CD14-positive monocyte (primary cell): Measurements from ENCODE around the gene GALNTL6. TPM values are rescaled to one million over a fixed set of nuclear protein-coding genes. Genes with fewer than 3 reads are reported as not detected.

Source experiments
- DNase-seq, 3 donors: peaks; one replicate each; pipeline ENCODE4 v3.0.0-alpha.2; 2011 to 2022
- H2AFZ ChIP-seq: 2 replicates; pipeline ENCODE4 v1.6.0; 2012; ENCODE audit warnings: mild to moderate bottlenecking, low read depth, low read length, inconsistent platforms; ENCODE audit not compliant: insufficient read depth, poor library complexity, severe bottlenecking
- H3K27ac ChIP-seq, 2 donors: 1 replicate in 1 of 2; 2 replicates in 1 of 2; pipeline ENCODE4 v1.5.1; 2012 to 2013; ENCODE audit warnings: low read length in 2 of 2, control low read depth in 1 of 2, inconsistent platforms in 1 of 2, low read depth in 1 of 2, mild to moderate bottlenecking in 1 of 2
- H3K27me3 ChIP-seq, 2 donors: one replicate each; pipeline versions ENCODE4 v1.6.0 to v1.6.1; 2011 to 2013; ENCODE audit warnings: low read length in 2 of 2; ENCODE audit not compliant: control insufficient read depth in 2 of 2, insufficient read depth in 2 of 2
- H3K36me3 ChIP-seq, 2 donors: replicated peaks in 1 of 2; 1 replicate in 1 of 2; 2 replicates in 1 of 2; pipeline versions ENCODE4 v1.5.1 to v1.6.1; 2012 to 2013; ENCODE audit warnings: low read length in 2 of 2, control low read depth in 1 of 2, inconsistent platforms in 1 of 2, mild to moderate bottlenecking in 1 of 2; ENCODE audit not compliant: insufficient read depth in 2 of 2, control insufficient read depth in 1 of 2
- H3K4me1 ChIP-seq, 2 donors: 1 replicate in 1 of 2; 2 replicates in 1 of 2; pipeline versions ENCODE4 v1.5.1 to v1.6.1; 2012 to 2013; ENCODE audit warnings: low read length in 2 of 2, control low read depth in 1 of 2, inconsistent platforms in 1 of 2, mild to moderate bottlenecking in 1 of 2, moderate library complexity in 1 of 2; ENCODE audit not compliant: insufficient read depth in 2 of 2, control insufficient read depth in 1 of 2
- H3K4me2 ChIP-seq: replicated peaks from 2 replicates; pipeline ENCODE3; 2012; ENCODE audit warnings: low read length, moderate library complexity, mild to moderate bottlenecking; ENCODE audit not compliant: poor library complexity, severe bottlenecking; ENCODE audit errors: extremely low read depth
- H3K4me3 ChIP-seq, 3 experiments: fragments of 200-600 bp in 1 of 3; sonication (generic) in 1 of 3; replicated peaks in 1 of 3; 1 replicate in 2 of 3; 2 replicates in 1 of 3; pipeline ENCODE4 v1.5.1; 2011 to 2013; ENCODE audit warnings: low read length in 3 of 3, mild to moderate bottlenecking in 3 of 3, control low read depth in 2 of 3, low read depth in 2 of 3, inconsistent platforms in 1 of 3, moderate library complexity in 1 of 3
- H3K79me2 ChIP-seq: 2 replicates; pipeline ENCODE4 v1.6.0; 2012; ENCODE audit warnings: mild to moderate bottlenecking, control low read depth, inconsistent platforms, low read length, moderate library complexity; ENCODE audit not compliant: insufficient read depth
- H3K9ac ChIP-seq: 2 replicates; pipeline ENCODE4 v1.6.0; 2017; ENCODE audit warnings: low read length, mild to moderate bottlenecking; ENCODE audit not compliant: insufficient read depth, poor library complexity, severe bottlenecking
- H3K9me3 ChIP-seq, 2 donors: replicated peaks in 1 of 2; 1 replicate in 1 of 2; 2 replicates in 1 of 2; pipeline versions ENCODE4 v1.5.1 to v1.6.1; 2012 to 2013; ENCODE audit warnings: low read length in 2 of 2, control low read depth in 1 of 2; ENCODE audit not compliant: control insufficient read depth in 1 of 2, insufficient read depth in 1 of 2
- H4K20me1 ChIP-seq: 2 replicates; pipeline ENCODE4 v1.6.0; 2012; ENCODE audit warnings: mild to moderate bottlenecking, low read length, control low read depth, moderate library complexity; ENCODE audit not compliant: insufficient read depth
- H3K27ac Mint-ChIP-seq, 7 donors: one replicate each; pipeline ENCODE4 v1.8.0; 2020; ENCODE audit warnings: mild to moderate bottlenecking in 7 of 7, mixed read lengths in 7 of 7, moderate library complexity in 6 of 7, inconsistent platforms in 2 of 7
- H3K27me3 Mint-ChIP-seq, 3 donors: one replicate each; pipeline ENCODE4 v1.8.0; 2021 to 2022; ENCODE audit warnings: low read depth in 3 of 3, mild to moderate bottlenecking in 3 of 3, mixed read lengths in 3 of 3, moderate library complexity in 3 of 3, inconsistent platforms in 1 of 3
- H3K36me3 Mint-ChIP-seq, 2 donors: one replicate each; pipeline ENCODE4 v1.8.0; 2020; ENCODE audit warnings: mixed read lengths in 2 of 2, inconsistent platforms in 1 of 2, mild to moderate bottlenecking in 1 of 2
- H3K4me1 Mint-ChIP-seq: one replicate; pipeline ENCODE4 v1.8.0; 2020; ENCODE audit warnings: mild to moderate bottlenecking, mixed read lengths
- H3K4me3 Mint-ChIP-seq, 2 donors: one replicate each; pipeline ENCODE4 v1.8.0; 2020; ENCODE audit warnings: mild to moderate bottlenecking in 2 of 2, mixed read lengths in 2 of 2, moderate library complexity in 1 of 2
- H3K9me3 Mint-ChIP-seq, 7 donors: one replicate each; pipeline ENCODE4 v1.8.0; 2020 to 2022; ENCODE audit warnings: mixed read lengths in 7 of 7, mild to moderate bottlenecking in 6 of 7, moderate library complexity in 6 of 7, inconsistent platforms in 2 of 7
- CTCF ChIP-seq: fragments of 200-600 bp; IDR thresholded peaks from one replicate; pipeline ENCODE4 v1.8.0; 2022; ENCODE audit warnings: antibody characterized with exemption, mild to moderate bottlenecking
- whole genome bisulfite sequencing: methylation state at CpG from one replicate; pipeline ENCODE4 v1.1.5; 2013; ENCODE audit warnings: missing lambda C conversion rate; ENCODE audit not compliant: insufficient coverage; 5-methylcytosine and 5-hydroxymethylcytosine counted together
- intact Hi-C, 2 donors: fragments of 100-400 bp; cut with micrococcal nuclease; formaldehyde crosslinking; loops; one replicate each; pipeline versions ENCODE4 v1.15.0 to v1.15.1; 2023
- polyA plus RNA-seq, 3 donors: library from polyadenylated mRNA; depleted of rRNA in 1 of 3; unstranded in 2 of 3; stranded (reverse) in 1 of 3; fragments of 300-500 nt in 2 of 3; fragments of >200 nt in 1 of 3; fragmentation: Illumina TruSeq in 2 of 3; gene quantifications; 1 replicate in 2 of 3; 2 replicates in 1 of 3; pipeline ENCODE4 v1.2.3, GENCODE V29; 2012 to 2021

GALNTL6 gene
- polyA plus RNA-seq, 3 donors, result 0.05 TPM; not detected in 2

- 100% methylated on average over 1 of the region's 3 CpGs for WGBS
- peaks cover 24 to 36% of the 10 kb centered on the region in 2 donors for H3K4me1 ChIP-seq
- H3K4me3 Mint-ChIP-seq, result no peak overlapping the region
- peaks cover 0 to 11% (median 3%) of the 10 kb centered on the region in 7 donors for H3K9me3 Mint-ChIP-seq
- H3K27me3 Mint-ChIP-seq, result no peaks in the 10 kb centered on the region
- H3K4me3 ChIP-seq, result no peak overlapping the region
- no peak overlapping the region for H3K9ac ChIP-seq
- H3K27ac ChIP-seq, result no peak overlapping the region
- intact Hi-C loops, result loop anchor here in 1 of 2 donors (10.0 kb wide), 1 partner anchor 409 kb away; no protein-coding TSS in a partner anchor
- no peak overlapping the region for H3K27ac Mint-ChIP-seq
- H3K4me2 ChIP-seq, result no peak overlapping the region
- no peak for TF ChIP-seq CTCF
- no peaks in the 10 kb centered on the region for H3K27me3 ChIP-seq
- H3K36me3 ChIP-seq, result no peaks in the 10 kb centered on the region
- no peak for DNase-seq
- peaks cover 0 to 2% of the 10 kb centered on the region in 2 donors for H3K36me3 Mint-ChIP-seq
- no peak overlapping the region for H2AFZ ChIP-seq
- no peaks in the 10 kb centered on the region for H4K20me1 ChIP-seq
- H3K9me3 ChIP-seq, result no peaks in the 10 kb centered on the region
- peaks cover 32% of the 10 kb centered on the region for H3K4me1 Mint-ChIP-seq
- no peaks in the 10 kb centered on the region for H3K79me2 ChIP-seq
Observed at GRCh38 chr4:173005912-173006633, 1192.9 kb downstream of the GALNTL6 start.

DNA sequence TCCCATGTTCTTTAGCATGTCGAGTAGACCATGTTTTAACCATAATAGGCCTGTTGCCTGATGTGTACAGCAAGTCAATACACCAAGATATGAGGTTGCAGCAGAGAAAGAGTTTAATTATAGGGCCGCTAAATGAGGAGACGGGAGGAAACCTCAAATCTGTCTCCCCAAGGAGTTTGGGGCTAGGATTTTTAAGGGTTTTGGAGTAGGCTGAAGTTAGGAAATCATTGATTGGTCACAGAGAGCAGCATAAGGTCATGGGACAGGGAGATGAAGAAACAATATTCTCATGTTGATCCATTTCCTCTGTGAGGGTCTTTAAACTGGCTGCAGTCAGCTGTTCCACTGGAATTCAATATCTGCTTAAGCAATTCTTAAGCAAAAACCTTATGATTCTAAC is 1195.2 kb downstream of the GALNTL6 start:
- H3K27me3 ChIP-seq, result no peaks in the 10 kb centered on the region
- intact Hi-C loops, result loop anchor here in 1 of 2 donors (10.0 kb wide), 1 partner anchor 406 kb away; no protein-coding TSS in a partner anchor
- no peaks in the 10 kb centered on the region for H3K36me3 Mint-ChIP-seq
- no peaks in the 10 kb centered on the region for H3K9me3 ChIP-seq
- 56% methylated on average over 2 of the region's 3 CpGs for WGBS
- peaks cover 9 to 16% of the 10 kb centered on the region in 2 donors for H3K4me1 ChIP-seq
- no peaks in the 10 kb centered on the region for H3K36me3 ChIP-seq
- no peaks in the 10 kb centered on the region for H4K20me1 ChIP-seq
- no peak overlapping the region for H2AFZ ChIP-seq
- no peak overlapping the region for H3K27ac ChIP-seq
- TF ChIP-seq CTCF, result no peak
- no peak overlapping the region for H3K4me3 ChIP-seq
- H3K9me3 Mint-ChIP-seq, result peaks cover 0 to 11% (median 3%) of the 10 kb centered on the region in 7 donors
- H3K27me3 Mint-ChIP-seq, result peaks cover 0 to 3% (median 0%) of the 10 kb centered on the region in 3 donors
- no peak overlapping the region for H3K4me2 ChIP-seq
- H3K27ac Mint-ChIP-seq, result peak overlapping the region in 1 of 7 donors; percentile 89
- no peak for DNase-seq
- peaks cover 19% of the 10 kb centered on the region for H3K4me1 Mint-ChIP-seq
- H3K4me3 Mint-ChIP-seq, result no peak overlapping the region
- H3K9ac ChIP-seq, result no peak overlapping the region
- H3K79me2 ChIP-seq, result no peaks in the 10 kb centered on the region
